ENCODE results near the gene SLC8B1. TPM values are rescaled to one million over a fixed set of nuclear protein-coding genes. Genes with fewer than 3 reads are reported as not detected.

Gene SLC8B1
- total and polyA plus RNA-seq, 9 of the 15 experiments (the other 6 are each of a cell fraction or from before 2014, with no cell fraction given): 0.86 to 34.1 (median 18.5) TPM

- TF ChIP-seq NCOA2 (IDR thresholded peaks at IDR 0.05; ENCODE audit: partially characterized antibody in 2 of 2): no peak
- TF ChIP-seq ZKSCAN3 (CRISPR knock-in tag; IDR thresholded peaks at IDR 0.05): no peak
- TF ChIP-seq HDAC1 (IDR thresholded peaks at IDR 0.05): peak in 1 of 2 experiments; percentile 43; a peak in 1 of 4 replicates
- TF ChIP-seq ZNF395 (CRISPR knock-in tag; IDR thresholded peaks at IDR 0.05): no peak
- no peak for TF ChIP-seq ZFP30 (CRISPR knock-in tag; IDR thresholded peaks at IDR 0.05; ENCODE audit: borderline replicate concordance)
- no peak for TF ChIP-seq RNF219 (CRISPR knock-in tag; IDR thresholded peaks at IDR 0.05)
- TF ChIP-seq SMC3 (conservative IDR thresholded peaks at IDR 0.05; ENCODE audit: insufficient read depth, low read depth, low read length): no peak
- TF ChIP-seq IRF9 (tag; IDR thresholded peaks at IDR 0.05): no peak
- TF ChIP-seq CSDE1 (IDR thresholded peaks at IDR 0.05): no peak
- no peak for TF ChIP-seq NR2F6 (CRISPR knock-in tag; IDR thresholded peaks at IDR 0.05)
- no peak for TF ChIP-seq ID3 (CRISPR knock-in tag; IDR thresholded peaks at IDR 0.05)
- no peak for TF ChIP-seq ID3 (tag; IDR thresholded peaks at IDR 0.05)
- no peak for TF ChIP-seq ZNF655 (CRISPR knock-in tag; IDR thresholded peaks at IDR 0.05)
- TF ChIP-seq EP400 (IDR thresholded peaks at IDR 0.05): no peak
- TF ChIP-seq ZNF431 (CRISPR knock-in tag; IDR thresholded peaks at IDR 0.05): 0 out of 2 replicates have a peak, but pooled peaks have one; percentile 20
- no peak for TF ChIP-seq MBD2 (IDR thresholded peaks at IDR 0.05; ENCODE audit: borderline replicate concordance, low read depth)
- TF ChIP-seq TEAD2 (tag; IDR thresholded peaks at IDR 0.05): no peak
- TF ChIP-seq NONO (IDR thresholded peaks at IDR 0.05; ENCODE audit: low read depth in 2 of 2, low read length in 1 of 2): peak; percentile 86 to 89; a peak in 3 of 4 replicates
- TF ChIP-seq ZNF436 (CRISPR knock-in tag; IDR thresholded peaks at IDR 0.05): no peak
- TF ChIP-seq ZNF174 (CRISPR knock-in tag; IDR thresholded peaks at IDR 0.05): no peak
- TF ChIP-seq HMG20B (CRISPR knock-in tag; IDR thresholded peaks at IDR 0.05): no peak
- no peak for TF ChIP-seq SLC30A9 (CRISPR knock-in tag; IDR thresholded peaks at IDR 0.05)
- TF ChIP-seq KAT8 (IDR thresholded peaks at IDR 0.05; ENCODE audit: low read depth): no peak
- TF ChIP-seq CREM (IDR thresholded peaks at IDR 0.05; ENCODE audit: low read depth): peak; percentile 88
Observed at GRCh38 chr12:113358381-113359132, 23.6 kb upstream of the SLC8B1 start, which contains the start of gene PLBD2 (continued).

Measured in K562 (cell line).